ENCODE results near the gene P2RY6.

Gene P2RY6

GRCh38 chr11:73342633-73343032 is 70.5 kb downstream of the P2RY6 start:
- no peak for TF ChIP-seq CTCF (conservative IDR thresholded peaks at IDR 0.05; ENCODE audit: low read length)
- DNase-seq (ENCODE audit: low read depth): no peak
- H3K4me3 ChIP-seq (ENCODE audit: low read length): no peak overlapping the region

GRCh38 chr11:73343076-73343873 is 71.1 kb downstream of the P2RY6 start:
- H3K4me3 ChIP-seq (ENCODE audit: low read length): no peak overlapping the region
- no peak for DNase-seq (ENCODE audit: low read depth)
- TF ChIP-seq CTCF (conservative IDR thresholded peaks at IDR 0.05; ENCODE audit: low read length): no peak

DNA sequence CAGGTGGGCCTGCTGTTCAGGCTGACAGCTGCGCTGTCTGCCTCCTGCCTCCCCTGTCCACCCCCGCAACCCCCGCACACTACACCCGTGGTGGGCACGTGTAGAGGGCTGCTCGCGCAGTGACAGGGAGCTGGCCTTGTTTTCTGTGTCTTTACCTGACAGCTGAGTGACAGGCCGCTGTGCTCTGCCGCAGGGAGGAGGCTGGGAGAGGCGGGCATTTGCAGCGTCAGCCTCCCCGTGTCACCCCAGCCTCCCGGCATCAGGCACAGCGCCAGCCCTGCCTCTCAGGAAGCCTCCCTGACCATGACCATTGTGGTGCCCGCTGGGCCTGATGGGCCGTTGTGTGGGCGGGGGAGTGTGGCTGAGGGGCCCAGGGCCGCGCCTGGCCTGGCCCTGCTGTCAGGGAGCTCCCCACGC is 72.1 kb downstream of the P2RY6 start:
- H3K4me3 ChIP-seq (ENCODE audit: low read length): no peak overlapping the region
- no peak for DNase-seq (ENCODE audit: low read depth)
- TF ChIP-seq CTCF (conservative IDR thresholded peaks at IDR 0.05; ENCODE audit: low read length): no peak

- TF ChIP-seq CTCF (conservative IDR thresholded peaks at IDR 0.05; ENCODE audit: low read length): no peak
- no peak for DNase-seq (ENCODE audit: low read depth)
- H3K4me3 ChIP-seq (ENCODE audit: low read length): no peak overlapping the region
Measured at GRCh38 chr11:73345481-73346160, 73.5 kb downstream of the P2RY6 start.

GRCh38 chr11:73346186-73346935 is 74.2 kb downstream of the P2RY6 start:
- no peak for TF ChIP-seq CTCF (conservative IDR thresholded peaks at IDR 0.05; ENCODE audit: low read length)

GRCh38 chr11:73347067-73347466 is 74.9 kb downstream of the P2RY6 start:
- TF ChIP-seq CTCF (conservative IDR thresholded peaks at IDR 0.05; ENCODE audit: low read length): no peak
- no peak for DNase-seq (ENCODE audit: low read depth)
- no peak overlapping the region for H3K4me3 ChIP-seq (ENCODE audit: low read length)

More at GRCh38 chr11:73346186-73346935, 74.2 kb downstream of the P2RY6 start:
- no peak for DNase-seq (ENCODE audit: low read depth)
- no peak overlapping the region for H3K4me3 ChIP-seq (ENCODE audit: low read length)
